Islet precursor cell (in vitro differentiated cells): ENCODE data around the gene API5.
"Not testable (repeated sequence)": the region's sequence is repeated elsewhere in the genome, so short reads cannot be mapped to it uniquely, and the experiment has no call there.

Experiments
- DNase-seq: peaks from one replicate; pipeline ENCODE4 v3.0.0-alpha.2; 2018

The API5 gene

GRCh38 chr11:43311791-43312607 lies at the start of gene API5:
Gene API5, plus strand, starts transcription at chr11:43311996. Its CDS starts 132 bp downstream, at chr11:43312128.
- peak; percentile 98 for DNase-seq

DNA sequence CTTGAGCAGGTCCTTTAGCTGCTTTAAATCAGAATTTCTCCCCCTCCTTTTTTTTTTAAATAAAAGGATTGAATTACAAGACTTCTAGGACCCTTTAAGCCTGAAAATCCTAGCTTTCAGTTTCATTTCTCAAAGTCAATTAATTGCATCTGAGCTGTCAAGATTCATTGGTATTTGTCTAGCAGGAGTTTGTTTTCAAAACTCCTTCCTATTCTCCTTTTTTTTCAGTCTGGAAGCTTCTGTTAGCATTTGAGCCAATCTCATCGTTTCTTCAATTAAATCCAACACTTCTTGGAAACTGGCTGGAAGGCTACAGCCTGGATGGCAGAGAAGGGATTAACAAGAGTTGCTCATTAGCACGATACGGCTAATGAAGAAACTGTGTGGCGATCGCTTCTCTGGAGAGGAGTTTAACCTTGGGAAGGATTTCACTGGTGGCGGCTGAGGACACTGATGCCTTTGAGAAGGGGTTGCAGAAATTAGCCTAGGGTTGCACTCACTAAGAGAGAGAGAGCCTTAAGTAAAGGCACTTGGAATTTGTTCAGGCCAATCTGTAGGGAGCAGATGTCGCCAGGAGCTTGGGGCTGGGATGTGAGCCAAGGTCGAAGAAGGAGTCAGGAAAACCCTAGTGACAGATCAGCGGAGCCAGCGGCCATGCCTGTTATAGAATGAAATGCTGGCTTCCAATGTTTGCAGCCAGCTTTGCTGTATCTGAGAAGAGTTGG lies 43.8 kb upstream of the API5 start:
- DNase-seq = no peak

DNA sequence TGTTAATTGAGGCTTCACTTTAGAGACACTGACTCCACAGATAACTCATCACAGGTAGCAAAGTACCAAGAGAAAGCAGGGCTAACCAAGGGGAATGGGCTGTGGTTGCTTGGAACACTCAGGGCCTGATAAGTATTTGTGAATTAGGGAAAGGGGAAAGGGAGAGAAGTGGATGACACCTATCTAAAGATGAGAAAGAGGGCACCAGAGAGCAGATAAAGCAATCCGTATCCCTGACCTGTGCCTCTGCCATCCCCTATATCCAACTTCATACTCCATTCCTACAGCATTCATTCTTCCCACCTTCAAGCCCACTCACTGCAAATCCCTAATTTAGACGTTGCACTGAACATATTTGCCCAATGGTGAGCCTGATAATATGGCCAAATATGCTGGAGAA lies 43.0 kb upstream of the API5 start:
- no peak for DNase-seq

- no peak for DNase-seq
Observed at GRCh38 chr11:43269254-43269918, 42.4 kb upstream of the API5 start.

DNA sequence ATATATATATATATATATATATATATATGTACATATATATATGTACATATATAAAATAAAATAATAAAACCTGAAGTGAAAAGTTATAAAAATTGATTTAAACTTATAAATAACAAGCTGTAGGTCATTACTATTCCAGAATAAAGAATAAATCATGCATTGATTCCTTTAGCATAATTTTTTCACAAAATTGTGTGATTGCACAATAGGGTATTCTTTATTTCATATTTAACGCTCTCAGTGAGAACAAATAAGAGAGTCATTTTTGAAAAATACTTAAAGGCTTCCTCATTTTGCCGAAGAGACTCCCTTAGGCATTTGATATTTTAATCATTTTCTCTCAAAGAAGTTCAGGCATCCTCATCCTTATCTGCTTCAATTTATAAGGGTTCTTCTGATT lies 41.3 kb upstream of the API5 start:
- no peak for DNase-seq

DNA sequence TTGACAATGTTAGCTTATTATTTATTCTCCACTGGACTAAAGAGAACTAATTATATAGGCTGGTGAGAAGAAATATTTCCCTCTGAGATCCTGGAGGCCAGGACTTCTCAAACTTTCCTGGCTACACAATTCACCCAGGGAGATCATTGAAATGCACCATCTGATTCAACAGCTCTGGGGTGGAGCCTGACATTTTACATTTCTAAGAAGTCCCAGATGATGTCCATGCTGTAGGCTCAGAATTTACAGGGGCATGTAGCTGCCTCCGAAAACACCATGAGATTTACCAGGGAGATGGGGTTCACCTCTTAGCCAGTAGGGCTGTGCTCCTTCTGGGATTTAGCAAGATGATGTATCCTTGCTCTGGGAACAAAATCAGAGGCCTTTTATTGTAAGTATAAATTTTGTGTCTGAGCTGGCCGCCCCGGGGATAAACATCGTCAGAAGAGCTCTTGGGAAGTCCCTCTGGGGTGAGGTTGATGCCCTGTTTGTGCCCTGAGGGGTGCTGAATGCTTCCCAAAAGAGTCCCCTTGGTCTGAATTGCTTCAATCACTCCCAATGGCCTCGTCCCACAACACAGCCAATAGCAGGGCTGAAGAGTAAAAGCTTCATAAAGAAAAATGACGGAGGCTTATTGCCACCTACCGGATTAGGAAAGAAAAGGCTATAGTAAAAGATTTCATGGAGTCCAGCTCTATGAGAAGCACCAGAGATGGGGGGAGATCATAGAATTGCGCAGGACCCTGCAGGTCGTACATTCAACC lies 33.4 kb upstream of the API5 start:
- DNase-seq = no peak

DNA sequence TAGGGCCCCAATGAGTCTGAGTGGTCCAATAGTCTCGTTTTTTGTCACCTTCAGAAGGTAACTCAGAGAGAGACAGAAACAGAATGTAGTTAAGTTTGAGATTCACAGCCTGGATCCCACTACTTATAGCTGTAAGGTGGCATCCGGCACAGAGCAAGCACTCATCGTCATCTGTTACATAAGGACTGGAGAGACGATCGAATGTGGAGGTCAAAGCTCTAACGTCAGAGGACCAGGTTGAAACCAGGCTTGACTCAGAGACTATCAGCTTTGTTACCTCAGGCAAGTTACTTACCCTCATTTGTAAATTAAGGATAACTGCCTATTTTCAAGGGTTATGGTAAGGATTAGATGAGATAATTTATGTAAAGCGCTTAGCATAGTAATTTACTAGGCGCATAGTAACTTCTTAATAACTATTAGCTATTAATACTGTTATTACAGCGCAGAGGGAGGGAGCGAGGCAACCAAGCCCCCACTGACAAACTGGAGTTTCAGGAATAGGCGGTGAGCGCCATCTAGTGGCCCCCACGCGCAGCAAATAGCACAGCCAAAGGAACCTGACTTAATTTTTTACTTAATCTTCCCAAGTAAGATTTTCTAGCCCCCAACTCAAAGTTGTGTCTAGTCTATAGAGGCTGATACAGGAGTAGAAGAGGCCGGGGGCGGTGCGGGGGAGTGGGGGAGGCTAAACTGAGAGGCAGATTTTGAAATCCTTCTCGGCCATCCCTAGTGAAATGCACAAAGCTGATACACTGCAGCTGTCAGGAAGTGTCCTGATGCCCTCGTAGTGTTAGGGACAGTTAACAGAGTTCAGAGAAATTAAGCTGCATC lies 29.0 kb upstream of the API5 start:
- peak; percentile 63 for DNase-seq

DNA sequence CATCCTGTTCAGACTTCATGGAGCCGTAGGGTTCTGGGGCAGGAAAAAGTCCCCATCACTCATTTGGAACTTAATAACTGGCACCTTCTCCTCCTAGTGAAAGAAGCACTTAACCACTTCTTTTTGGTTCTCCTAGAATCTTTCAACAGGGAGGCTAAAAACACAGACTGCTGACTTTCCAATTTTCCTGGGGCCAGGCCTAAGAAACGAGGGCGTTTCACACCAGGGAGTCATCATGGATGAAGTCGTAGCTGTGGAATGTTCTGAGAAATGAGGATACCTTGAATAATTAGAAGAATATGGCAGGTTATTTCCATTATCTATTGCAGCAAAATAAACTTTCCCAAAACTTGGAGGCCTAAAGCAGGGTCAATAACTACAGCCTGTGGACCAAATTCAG lies 26.0 kb upstream of the API5 start:
- no peak for DNase-seq

DNA sequence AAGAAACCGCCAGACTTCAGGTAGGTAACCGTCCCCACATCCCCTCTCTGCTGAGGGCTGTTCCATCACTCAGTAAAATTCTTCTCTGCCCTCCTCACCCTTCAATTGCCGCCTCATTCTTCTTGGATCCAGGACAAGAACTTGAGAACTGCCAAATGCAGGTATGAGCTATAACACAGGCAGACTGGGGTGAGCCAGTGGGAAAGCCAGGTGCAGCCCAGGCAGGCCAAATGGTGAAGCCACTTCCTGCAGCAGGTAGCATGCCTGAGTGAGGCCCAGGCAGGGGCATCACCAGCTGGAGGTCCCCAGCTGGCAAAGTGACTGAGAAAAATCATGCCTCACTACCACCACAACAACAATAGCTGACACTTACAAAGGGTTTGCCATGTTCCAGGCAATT lies 22.4 kb upstream of the API5 start:
- DNase-seq = no peak

GRCh38 chr11:43298397-43298796 lies 13.4 kb upstream of the API5 start:
- no peak for DNase-seq

GRCh38 chr11:43315966-43316365 lies 4.2 kb downstream of the API5 start:
- no peak for DNase-seq

DNA sequence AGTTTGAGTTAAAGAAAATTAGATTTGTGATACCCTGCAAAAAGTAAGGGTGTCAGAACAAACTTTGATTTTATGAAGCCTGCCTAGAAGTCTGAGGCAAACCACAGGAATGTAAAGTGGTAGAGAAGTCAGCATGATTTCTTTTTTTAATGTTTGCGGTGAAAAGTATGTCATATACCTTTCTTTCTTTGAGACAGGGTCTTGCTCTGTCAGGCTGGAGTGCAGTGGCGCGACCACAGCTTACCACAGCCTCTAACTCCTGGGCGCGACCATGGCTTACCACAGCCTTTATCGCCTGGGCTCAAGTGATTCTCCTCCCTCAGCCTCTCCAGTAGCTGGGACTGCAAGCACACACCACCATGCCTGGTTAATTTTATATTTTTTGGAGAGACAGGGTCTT lies 4.7 kb downstream of the API5 start:
- DNase-seq = no peak

DNA sequence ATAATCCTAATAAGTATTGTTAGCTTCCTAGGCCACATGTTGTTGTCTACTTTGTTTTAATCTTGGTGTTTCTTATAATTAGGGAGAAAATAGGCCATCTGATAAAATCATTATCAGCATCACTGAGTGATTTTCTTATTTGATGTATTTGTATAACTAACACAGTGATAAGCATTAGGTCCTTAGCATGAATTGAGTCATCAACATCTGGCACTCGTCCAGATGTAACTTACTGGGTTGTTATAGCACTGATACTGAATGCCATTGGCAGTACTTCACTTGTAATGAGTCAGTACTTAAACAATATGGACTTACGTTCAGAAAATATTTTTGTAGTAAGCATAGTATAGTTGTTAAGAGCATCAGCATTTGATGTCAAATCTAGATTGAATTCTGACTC lies 16.2 kb downstream of the API5 start:
- no peak for DNase-seq

GRCh38 chr11:43328482-43328881 lies 16.7 kb downstream of the API5 start:
- DNase-seq = no peak

DNA sequence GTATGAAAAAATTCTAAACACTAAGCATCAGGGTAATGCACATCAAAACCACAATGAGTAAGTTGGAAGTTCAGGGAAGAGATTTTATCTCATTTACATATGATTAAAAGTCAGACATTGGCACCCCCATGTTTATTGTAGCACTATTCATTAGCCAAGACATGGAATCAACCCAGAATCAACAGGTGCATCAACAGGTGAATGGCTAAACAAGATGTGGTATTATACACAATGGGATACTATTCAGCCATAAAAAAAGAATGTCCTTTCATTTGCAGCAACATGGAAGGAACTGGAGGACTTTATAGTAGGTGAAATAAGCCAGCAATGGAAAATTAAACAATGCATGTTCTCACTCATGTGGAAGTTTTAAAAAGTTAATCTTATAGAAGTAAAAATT lies 29.4 kb downstream of the API5 start:
- no peak for DNase-seq

DNA sequence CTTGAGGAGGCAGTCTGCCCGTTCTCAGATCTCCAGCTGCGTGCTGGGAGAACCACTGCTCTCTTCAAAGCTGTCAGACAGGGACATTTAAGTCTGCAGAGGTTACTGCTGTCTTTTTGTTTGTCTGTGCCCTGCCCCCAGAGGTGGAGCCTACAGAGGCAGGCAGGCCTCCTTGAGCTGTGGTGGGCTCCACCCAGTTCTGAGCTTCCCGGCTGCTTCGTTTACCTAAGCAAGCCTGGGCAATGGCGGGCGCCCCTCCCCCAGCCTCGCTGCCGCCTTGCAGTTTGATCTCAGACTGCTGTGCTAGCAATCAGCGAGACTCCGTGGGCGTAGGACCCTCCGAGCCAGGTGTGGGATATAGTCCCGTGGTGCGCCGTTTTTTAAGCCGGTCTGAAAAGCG lies 39.6 kb downstream of the API5 start:
- not testable (repeated sequence) for DNase-seq

GRCh38 chr11:43354311-43354710 lies 42.5 kb downstream of the API5 start:
- no peak for DNase-seq

GRCh38 chr11:43356336-43356735 lies 44.5 kb downstream of the API5 start:
- no peak for DNase-seq

GRCh38 chr11:43358279-43358800 lies 46.5 kb downstream of the API5 start:
- no peak for DNase-seq

DNA sequence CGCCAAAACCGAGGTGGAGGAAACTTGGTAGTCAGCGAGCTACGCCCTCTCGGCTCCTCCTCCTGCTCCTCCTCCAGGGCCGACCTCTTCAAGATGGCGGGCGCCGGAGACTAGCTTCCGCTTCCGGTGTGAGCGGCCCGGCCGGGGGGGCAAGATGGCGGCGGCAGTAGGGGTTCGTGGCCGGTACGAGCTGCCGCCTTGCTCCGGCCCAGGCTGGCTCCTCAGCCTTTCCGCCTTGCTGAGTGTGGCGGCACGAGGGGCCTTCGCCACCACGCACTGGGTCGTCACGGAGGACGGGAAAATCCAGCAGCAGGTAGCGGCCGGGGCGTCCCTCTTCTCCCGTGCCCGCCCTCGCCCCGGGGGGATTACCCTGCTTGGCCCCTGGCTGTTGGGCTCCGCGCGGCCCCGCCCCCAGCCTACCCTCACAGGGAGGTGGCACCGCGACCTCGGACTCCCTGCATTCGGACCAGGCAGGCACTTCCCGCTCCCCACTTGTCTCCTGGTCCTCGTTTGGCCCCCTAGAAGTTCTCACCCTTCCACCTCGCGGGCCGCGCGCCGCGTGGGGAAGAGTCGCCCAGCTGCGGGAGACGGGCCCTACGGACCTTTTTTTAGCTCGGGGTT lies 47.1 kb downstream of the API5 start, which contains the start of gene TTC17:
TSS of gene TTC17 (plus strand) at position 120 of the 621 bp plus-strand sequence. CDS start at position 155, 35 bp downstream.
- DNase-seq = peak; percentile 97

GRCh38 chr11:43359422-43359818 lies 47.6 kb downstream of the API5 start:
- DNase-seq = peak; percentile 58
